ENCODE measurements around the gene UNC5A.

UNC5A gene

DNA sequence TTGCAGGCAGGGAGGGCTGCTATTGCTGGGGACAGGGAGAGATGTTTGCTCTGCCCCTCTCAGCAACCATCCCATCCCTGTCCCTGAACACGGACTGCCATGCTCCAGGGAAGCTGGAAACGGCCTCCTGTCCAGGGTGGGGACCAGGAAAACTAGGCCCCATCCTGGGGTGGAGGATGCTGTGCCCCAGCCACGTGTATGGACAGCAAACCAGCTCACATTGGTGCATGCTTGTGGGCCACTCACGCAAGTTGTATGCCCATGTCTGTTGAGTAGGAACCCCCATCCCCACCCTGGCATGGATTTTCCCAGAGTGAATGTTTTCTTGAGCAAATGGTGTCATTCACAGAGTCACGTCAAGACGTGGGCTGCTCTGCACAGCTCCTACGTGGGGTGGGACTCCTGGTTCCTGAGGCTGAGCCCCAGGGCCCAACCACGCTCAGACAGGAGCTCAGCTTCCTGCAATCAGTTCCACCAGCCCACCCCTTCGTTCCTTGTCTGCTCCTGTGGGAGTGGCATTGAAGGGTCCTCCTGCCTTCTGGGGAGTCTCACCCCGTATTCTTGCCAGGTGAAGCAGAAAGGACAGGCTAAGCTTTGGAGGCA lies 4.6 kb downstream of the UNC5A start:
- no peak overlapping the region for H3K4me3 ChIP-seq (ENCODE audit: control insufficient read depth, low read depth, low read length)
- DNase-seq (ENCODE audit: low read depth), result no peak
- TF ChIP-seq, protein P1, sequence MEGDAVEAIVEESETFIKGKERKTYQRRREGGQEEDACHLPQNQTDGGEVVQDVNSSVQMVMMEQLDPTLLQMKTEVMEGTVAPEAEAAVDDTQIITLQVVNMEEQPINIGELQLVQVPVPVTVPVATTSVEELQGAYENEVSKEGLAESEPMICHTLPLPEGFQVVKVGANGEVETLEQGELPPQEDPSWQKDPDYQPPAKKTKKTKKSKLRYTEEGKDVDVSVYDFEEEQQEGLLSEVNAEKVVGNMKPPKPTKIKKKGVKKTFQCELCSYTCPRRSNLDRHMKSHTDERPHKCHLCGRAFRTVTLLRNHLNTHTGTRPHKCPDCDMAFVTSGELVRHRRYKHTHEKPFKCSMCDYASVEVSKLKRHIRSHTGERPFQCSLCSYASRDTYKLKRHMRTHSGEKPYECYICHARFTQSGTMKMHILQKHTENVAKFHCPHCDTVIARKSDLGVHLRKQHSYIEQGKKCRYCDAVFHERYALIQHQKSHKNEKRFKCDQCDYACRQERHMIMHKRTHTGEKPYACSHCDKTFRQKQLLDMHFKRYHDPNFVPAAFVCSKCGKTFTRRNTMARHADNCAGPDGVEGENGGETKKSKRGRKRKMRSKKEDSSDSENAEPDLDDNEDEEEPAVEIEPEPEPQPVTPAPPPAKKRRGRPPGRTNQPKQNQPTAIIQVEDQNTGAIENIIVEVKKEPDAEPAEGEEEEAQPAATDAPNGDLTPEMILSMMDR (IDR thresholded peaks at IDR 0.05; ENCODE audit: control insufficient read depth, insufficient read depth, low read depth, low read length, missing control alignments), result no peak

DNA sequence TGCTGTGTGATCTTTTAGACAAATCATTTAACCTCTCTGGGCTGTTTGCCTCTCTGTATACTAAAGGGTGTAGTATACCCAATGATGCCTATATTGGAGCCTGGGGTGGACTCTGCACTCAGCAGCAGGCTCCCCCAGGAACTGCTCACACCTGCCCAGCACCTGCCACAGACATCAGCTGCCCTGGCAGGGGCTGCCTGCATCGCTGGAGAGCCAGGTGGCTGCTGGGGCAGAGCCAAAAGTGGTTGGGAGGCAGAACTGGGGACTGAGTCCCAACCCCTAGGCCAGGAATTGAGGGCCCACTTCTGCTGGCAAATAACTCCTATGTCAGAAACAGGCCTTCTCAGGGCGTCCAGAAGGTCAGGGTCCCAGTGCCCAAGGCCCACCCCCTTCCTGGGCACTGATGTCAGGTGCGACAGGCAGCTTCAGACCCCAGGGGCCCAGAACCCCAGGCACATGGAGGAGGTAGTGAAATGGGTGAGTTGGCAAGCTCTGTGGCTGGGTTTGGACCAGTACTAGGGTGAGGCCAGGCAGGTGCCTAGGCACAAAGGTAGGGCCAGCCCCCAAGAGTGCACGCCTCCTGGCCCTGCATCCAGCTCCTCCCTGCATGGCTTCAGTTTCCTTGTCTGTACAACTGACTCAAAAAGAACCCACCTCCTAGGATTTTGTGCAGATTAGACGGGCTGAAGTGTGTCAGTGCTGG lies 5.8 kb downstream of the UNC5A start:
- TF ChIP-seq, protein P1 (IDR thresholded peaks at IDR 0.05; ENCODE audit: control insufficient read depth, insufficient read depth, low read depth, low read length, missing control alignments), result no peak
- H3K4me3 ChIP-seq (ENCODE audit: control insufficient read depth, low read depth, low read length), result no peak overlapping the region
- no peak for DNase-seq (ENCODE audit: low read depth)

DNA sequence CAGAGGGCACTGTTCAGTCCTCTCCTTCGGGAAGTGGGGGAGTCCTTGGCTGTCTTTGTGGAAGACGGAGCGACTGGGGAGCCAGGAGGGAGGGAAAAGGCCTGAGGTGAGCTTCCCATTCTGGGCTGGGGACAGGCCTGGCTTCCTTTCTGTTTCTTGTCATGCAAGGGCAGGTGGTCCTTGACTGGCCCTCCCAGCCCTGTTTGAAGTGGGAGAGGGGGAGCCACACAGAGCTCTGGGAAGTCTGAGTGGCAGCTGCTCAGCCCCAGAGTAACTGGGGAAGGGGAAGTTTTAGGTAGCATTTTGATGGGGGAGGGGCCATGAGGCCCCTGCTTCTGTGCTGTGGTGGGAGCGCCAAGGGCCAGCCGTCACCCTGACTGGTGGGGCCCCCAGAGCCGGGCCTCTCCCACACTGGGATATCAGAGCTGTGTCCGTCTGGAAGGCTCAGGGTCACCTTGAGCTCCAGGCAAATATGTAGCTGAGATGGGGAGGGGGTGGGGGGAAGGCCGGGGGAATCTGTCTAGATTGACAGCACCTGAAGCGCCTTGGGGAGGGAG lies 6.5 kb downstream of the UNC5A start:
- TF ChIP-seq, protein P1 (IDR thresholded peaks at IDR 0.05; ENCODE audit: control insufficient read depth, insufficient read depth, low read depth, low read length, missing control alignments), result no peak
- no peak overlapping the region for H3K4me3 ChIP-seq (ENCODE audit: control insufficient read depth, low read depth, low read length)
- DNase-seq (ENCODE audit: low read depth), result no peak

DNA sequence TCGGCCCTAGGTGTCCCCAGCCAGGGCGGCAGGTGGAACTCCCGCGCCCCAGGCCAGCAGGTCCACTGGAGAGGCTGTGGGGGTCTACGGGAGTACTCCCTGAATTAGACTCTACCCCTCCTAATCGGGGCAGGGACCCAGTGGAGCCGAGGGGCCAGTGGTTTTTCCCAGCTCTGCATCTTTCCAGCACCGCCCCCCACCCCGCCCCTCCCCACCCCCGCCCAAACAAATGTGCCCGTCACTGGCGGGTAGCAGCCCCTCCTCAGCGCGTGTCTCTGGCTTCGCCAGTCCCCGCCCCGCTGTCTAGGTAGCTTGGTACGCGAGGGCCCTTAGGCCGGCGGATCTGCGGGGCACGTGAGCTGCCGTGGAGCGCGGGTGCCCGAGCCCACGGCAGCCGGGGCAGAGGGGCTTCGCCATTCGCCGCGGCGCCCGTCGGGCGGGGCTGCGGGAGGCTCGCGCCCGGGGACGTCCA lies 7.0 kb downstream of the UNC5A start:
- TF ChIP-seq, protein P1 (IDR thresholded peaks at IDR 0.05; ENCODE audit: control insufficient read depth, insufficient read depth, low read depth, low read length, missing control alignments), result no peak
- DNase-seq (ENCODE audit: low read depth), result no peak
- H3K4me3 ChIP-seq (ENCODE audit: control insufficient read depth, low read depth, low read length), result no peak overlapping the region

- no peak for DNase-seq (ENCODE audit: low read depth)
- H3K4me3 ChIP-seq (ENCODE audit: control insufficient read depth, low read depth, low read length), result peak overlapping the region; percentile 20
- TF ChIP-seq, protein P1 (IDR thresholded peaks at IDR 0.05; ENCODE audit: control insufficient read depth, insufficient read depth, low read depth, low read length, missing control alignments), result peak; percentile 37
Observed at GRCh38 chr5:176817841-176818377, 7.5 kb downstream of the UNC5A start.

DNA sequence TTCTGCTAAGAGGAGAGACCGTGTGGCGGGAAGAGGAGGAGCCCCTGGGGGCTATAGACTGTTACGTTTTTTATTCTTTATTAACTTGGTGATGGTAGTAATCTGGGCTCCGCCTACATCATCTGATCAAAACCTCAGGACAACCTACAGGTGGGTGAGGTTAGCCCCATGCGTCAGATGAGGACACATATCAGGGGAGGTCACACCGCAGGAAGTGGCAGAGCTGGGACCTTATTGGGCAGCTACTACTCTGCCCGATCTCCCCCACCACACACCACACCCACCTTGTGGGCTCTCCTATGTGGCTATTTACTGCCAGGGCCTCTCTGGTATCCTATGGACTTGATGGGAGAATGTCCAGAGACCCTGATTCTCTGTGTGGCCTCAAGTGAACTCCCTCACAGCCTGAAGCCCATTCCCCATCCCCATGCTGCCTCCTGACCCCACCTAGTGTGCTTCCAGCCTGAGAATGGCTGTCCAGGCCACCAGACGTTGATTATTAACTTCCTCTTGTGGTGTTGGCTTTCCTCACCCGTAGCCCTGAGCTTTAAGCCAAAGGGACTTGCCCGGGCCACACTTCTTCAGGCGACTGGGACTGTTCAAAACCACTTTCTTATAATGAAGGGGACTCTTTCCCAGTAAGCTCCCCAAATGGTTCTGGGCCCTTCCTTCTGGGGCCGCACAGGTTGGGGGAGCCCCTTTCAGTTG lies 8.2 kb downstream of the UNC5A start:
- TF ChIP-seq, protein P1 (IDR thresholded peaks at IDR 0.05; ENCODE audit: control insufficient read depth, insufficient read depth, low read depth, low read length, missing control alignments), result no peak
- no peak for DNase-seq (ENCODE audit: low read depth)
- H3K4me3 ChIP-seq (ENCODE audit: control insufficient read depth, low read depth, low read length), result no peak overlapping the region

Measured in AG09309 (cell line).